Mesendoderm (in vitro differentiated cells): ENCODE measurements around the gene PKNOX1.
"Not testable (repeated sequence)": the region's sequence is repeated elsewhere in the genome, so short reads cannot be mapped to it uniquely, and the experiment has no call there.

Experiments
- DNase-seq: peaks from one replicate; pipeline ENCODE4 v3.0.0; 2013
- H2AK5ac ChIP-seq: 2 replicates; pipeline ENCODE4 v1.6.1; 2013; ENCODE audit warnings: low read length, inconsistent platforms
- H2BK120ac ChIP-seq: 2 replicates; pipeline ENCODE4 v1.6.1; 2013; ENCODE audit warnings: low read depth, mild to moderate bottlenecking, low read length, moderate library complexity, mixed read lengths
- H2BK15ac ChIP-seq: replicated peaks from 2 replicates; pipeline ENCODE4 v1.6.1; 2013; ENCODE audit warnings: low read depth, mild to moderate bottlenecking, moderate library complexity
- H2BK5ac ChIP-seq: 2 replicates; pipeline ENCODE4 v1.6.1; 2013; ENCODE audit warnings: low read length, inconsistent platforms
- H3K18ac ChIP-seq: 2 replicates; pipeline ENCODE4 v1.6.1; 2013; ENCODE audit warnings: mild to moderate bottlenecking, low read length, mixed read lengths
- H3K23ac ChIP-seq: one replicate; pipeline ENCODE4 v1.6.1; 2013; ENCODE audit warnings: low read length
- H3K27ac ChIP-seq: 2 replicates; pipeline ENCODE4 v1.5.1; 2013; ENCODE audit warnings: low read depth, mild to moderate bottlenecking, inconsistent platforms, low read length, moderate library complexity
- H3K27me3 ChIP-seq: 2 replicates; pipeline ENCODE4 v1.6.1; 2013; ENCODE audit warnings: low read length, control low read depth, mild to moderate bottlenecking, inconsistent platforms; ENCODE audit not compliant: insufficient read depth, poor library complexity
- H3K36me3 ChIP-seq: 2 replicates; pipeline ENCODE4 v1.6.1; 2013; ENCODE audit warnings: low read length, inconsistent platforms; ENCODE audit not compliant: control insufficient read depth, insufficient read depth
- H3K4ac ChIP-seq: one replicate; pipeline ENCODE4 v1.6.1; 2013; ENCODE audit warnings: low read depth, mild to moderate bottlenecking, low read length, moderate library complexity
- H3K4me1 ChIP-seq: 2 replicates; pipeline ENCODE4 v1.6.1; 2013; ENCODE audit warnings: low read depth, low read length, inconsistent platforms; ENCODE audit not compliant: control insufficient read depth
- H3K4me2 ChIP-seq: 2 replicates; pipeline ENCODE4 v1.6.1; 2013; ENCODE audit warnings: low read length
- H3K4me3 ChIP-seq: 2 replicates; pipeline ENCODE4 v1.5.1; 2013; ENCODE audit warnings: mild to moderate bottlenecking, low read length
- H3K56ac ChIP-seq: one replicate; pipeline ENCODE4 v1.6.1; 2013; ENCODE audit warnings: low read length
- H3K79me1 ChIP-seq: 2 replicates; pipeline ENCODE4 v1.6.1; 2013; ENCODE audit warnings: low read length, inconsistent platforms
- H3K79me2 ChIP-seq: 2 replicates; pipeline ENCODE4 v1.6.1; 2013; ENCODE audit warnings: mild to moderate bottlenecking, low read length; ENCODE audit not compliant: control insufficient read depth, insufficient read depth
- H3K9ac ChIP-seq: 2 replicates; pipeline ENCODE4 v1.6.1; 2013; ENCODE audit warnings: low read length, inconsistent platforms
- H4K5ac ChIP-seq: one replicate; pipeline ENCODE4 v1.6.1; 2013; ENCODE audit warnings: low read length
- H4K8ac ChIP-seq: one replicate; pipeline ENCODE4 v1.6.1; 2013; ENCODE audit warnings: low read depth, mild to moderate bottlenecking, control low read depth, low read length, moderate library complexity
- WGBS: extraction: QIAGEN DNeasy Blood & Tissue Kit; methylation state at CpG from one replicate; pipeline ENCODE4 v1.1.7; 2013; ENCODE audit warnings: low lambda C conversion rate, missing lambda C conversion rate; ENCODE audit not compliant: insufficient coverage; ENCODE audit errors: extremely low coverage; 5-methylcytosine and 5-hydroxymethylcytosine counted together

The PKNOX1 gene

GRCh38 chr21:42959728-42960127 is 14.6 kb upstream of the PKNOX1 start:
- Histone ChIP-seq H3K4ac (peak overlapping the region; percentile 2), H3K9ac (no peak overlapping the region), H3K36me3 (no peaks in the 10 kb centered on the region), H3K4me2 (no peak overlapping the region), H2BK15ac (no peak overlapping the region), H3K79me1 (no peaks in the 10 kb centered on the region), H3K4me3 (no peak overlapping the region), H4K5ac (no peak overlapping the region), H2AK5ac (no peak overlapping the region), H3K18ac (no peak overlapping the region), H3K4me1 (peaks cover 1% of the 10 kb centered on the region), H3K56ac (no peak overlapping the region), H3K27me3 (no peaks in the 10 kb centered on the region), H3K79me2 (no peaks in the 10 kb centered on the region), H4K8ac (no peak overlapping the region), H2BK5ac (no peak overlapping the region), H3K23ac (no peak overlapping the region), H3K27ac (no peak overlapping the region), H2BK120ac (no peak overlapping the region)
- DNase-seq, result no peak
- WGBS, result no CpG with 5 or more reads among the region's 3 CpGs

- Histone ChIP-seq H2AK5ac (no peak overlapping the region), H3K9ac (no peak overlapping the region), H3K4me2 (no peak overlapping the region), H3K36me3 (no peaks in the 10 kb centered on the region), H3K4me1 (no peaks in the 10 kb centered on the region), H3K18ac (no peak overlapping the region), H3K79me1 (no peaks in the 10 kb centered on the region), H2BK15ac (no peak overlapping the region), H3K23ac (no peak overlapping the region), H4K8ac (no peak overlapping the region), H3K4ac (no peak overlapping the region), H3K27ac (no peak overlapping the region), H3K56ac (no peak overlapping the region), H4K5ac (no peak overlapping the region), H3K27me3 (no peaks in the 10 kb centered on the region), H3K79me2 (no peaks in the 10 kb centered on the region), H2BK5ac (no peak overlapping the region), H2BK120ac (no peak overlapping the region), H3K4me3 (no peak overlapping the region)
- WGBS, result no CpG with 5 or more reads among the region's 6 CpGs
- DNase-seq, result no peak
Measured at GRCh38 chr21:42962380-42963007, 11.9 kb upstream of the PKNOX1 start.

GRCh38 chr21:42964086-42964485 is 10.3 kb upstream of the PKNOX1 start:
- no peak overlapping the region for H2BK120ac ChIP-seq
- H3K4me2 ChIP-seq, result no peak overlapping the region
- no peak overlapping the region for H2BK15ac ChIP-seq
- peak overlapping the region; percentile 56 for H3K56ac ChIP-seq
- no peaks in the 10 kb centered on the region for H3K27me3 ChIP-seq
- H3K79me1 ChIP-seq, result no peaks in the 10 kb centered on the region
- no peak overlapping the region for H3K23ac ChIP-seq
- DNase-seq, result no peak
- no peaks in the 10 kb centered on the region for H3K79me2 ChIP-seq
- no peak overlapping the region for H4K5ac ChIP-seq
- H3K4me1 ChIP-seq, result peaks cover 1% of the 10 kb centered on the region
- peak overlapping the region; percentile 5 for H3K18ac ChIP-seq
- no peak overlapping the region for H2BK5ac ChIP-seq
- WGBS, result no CpG with 5 or more reads among the region's 9 CpGs
- H3K4me3 ChIP-seq, result no peak overlapping the region
- H3K27ac ChIP-seq, result no peak overlapping the region
- H3K36me3 ChIP-seq, result no peaks in the 10 kb centered on the region
- H2AK5ac ChIP-seq, result peak overlapping the region; percentile 85
- no peak overlapping the region for H3K9ac ChIP-seq
- no peak overlapping the region for H4K8ac ChIP-seq
- peak overlapping the region; percentile 38 for H3K4ac ChIP-seq

- no peak overlapping the region for H3K4me2 ChIP-seq
- H3K4me1 ChIP-seq, result peaks cover 2% of the 10 kb centered on the region
- H2BK15ac ChIP-seq, result no peak overlapping the region
- no peak for DNase-seq
- no peak overlapping the region for H2BK5ac ChIP-seq
- no peak overlapping the region for H3K56ac ChIP-seq
- H3K4me3 ChIP-seq, result no peak overlapping the region
- H3K23ac ChIP-seq, result no peak overlapping the region
- no peaks in the 10 kb centered on the region for H3K36me3 ChIP-seq
- peak overlapping the region; percentile 62 for H3K4ac ChIP-seq
- no peak overlapping the region for H2BK120ac ChIP-seq
- H3K9ac ChIP-seq, result no peak overlapping the region
- H3K27ac ChIP-seq, result no peak overlapping the region
- WGBS, result no CpG with 5 or more reads among the region's 13 CpGs
- H3K27me3 ChIP-seq, result no peaks in the 10 kb centered on the region
- peak overlapping the region; percentile 85 for H2AK5ac ChIP-seq
- no peaks in the 10 kb centered on the region for H3K79me2 ChIP-seq
- no peaks in the 10 kb centered on the region for H3K79me1 ChIP-seq
- H4K5ac ChIP-seq, result no peak overlapping the region
- H3K18ac ChIP-seq, result no peak overlapping the region
- no peak overlapping the region for H4K8ac ChIP-seq
Measured at GRCh38 chr21:42964546-42965210, 9.7 kb upstream of the PKNOX1 start.

- Histone ChIP-seq H4K8ac (no peak overlapping the region), H3K27me3 (no peaks in the 10 kb centered on the region), H3K79me2 (no peaks in the 10 kb centered on the region), H3K4ac (no peak overlapping the region), H3K23ac (no peak overlapping the region), H3K9ac (no peak overlapping the region), H2BK5ac (no peak overlapping the region), H2AK5ac (no peak overlapping the region), H3K4me2 (no peak overlapping the region), H3K56ac (no peak overlapping the region), H2BK15ac (no peak overlapping the region), H3K36me3 (no peaks in the 10 kb centered on the region), H3K4me1 (peaks cover 2% of the 10 kb centered on the region), H2BK120ac (no peak overlapping the region), H4K5ac (no peak overlapping the region), H3K27ac (no peak overlapping the region), H3K4me3 (no peak overlapping the region), H3K79me1 (no peaks in the 10 kb centered on the region), H3K18ac (no peak overlapping the region)
- no CpG with 5 or more reads among the region's 3 CpGs for WGBS
- DNase-seq, result no peak
Measured at GRCh38 chr21:42965211-42965560, 9.2 kb upstream of the PKNOX1 start.

GRCh38 chr21:42967616-42968015 is 6.7 kb upstream of the PKNOX1 start:
- not testable (repeated sequence) for H3K18ac ChIP-seq, H4K8ac ChIP-seq, H2BK120ac ChIP-seq, H3K36me3 ChIP-seq, H3K56ac ChIP-seq, H2AK5ac ChIP-seq, H4K5ac ChIP-seq, H3K27me3 ChIP-seq, H3K4me3 ChIP-seq, H2BK5ac ChIP-seq, H3K4me1 ChIP-seq, H3K4me2 ChIP-seq, H3K79me1 ChIP-seq, DNase-seq, H2BK15ac ChIP-seq, H3K27ac ChIP-seq, H3K9ac ChIP-seq, H3K23ac ChIP-seq, H3K79me2 ChIP-seq, H3K4ac ChIP-seq
- no CpG with 5 or more reads among the region's 9 CpGs for WGBS
